SK-N-SH (cell line): Measurements from ENCODE around the gene UGT1A10. TPM values are rescaled to one million over a fixed set of nuclear protein-coding genes. Genes with fewer than 3 reads are reported as not detected.
A peak's percentile ranks its signal among the peaks of the same experiment; 100 is the strongest.

Source experiments
- CTCF ChIA-PET: fragments of 300-600, 350-600 bp; formaldehyde crosslinking; extraction: SDS; loops from one replicate; lab custom pipeline; 2021; lab: Yijun Ruan, JAX
- POLR2A ChIA-PET: fragments of 350-600 bp; sonication (Branson Sonifier 250); formaldehyde crosslinking; extraction: SDS; loops from one replicate; lab custom pipeline; 2020; ENCODE audit warnings: antibody characterized with exemption, inconsistent platforms; lab: Yijun Ruan, JAX
- DNase-seq: peaks from one replicate; pipeline ENCODE4 v3.0.0; 2012
- H2AFZ ChIP-seq: fragments of 200-600 bp; sonication (generic); 2 replicates; pipeline ENCODE4 v1.8.1; 2016; ENCODE audit warnings: antibody characterized with exemption, mild to moderate bottlenecking, low read depth
- H3F3A ChIP-seq: fragments of 200-600 bp; sonication (generic); replicated peaks from 2 replicates; pipeline ENCODE3; 2016; ENCODE audit warnings: antibody characterized with exemption, mild to moderate bottlenecking; ENCODE audit not compliant: insufficient read depth
- H3K27ac ChIP-seq, 2 experiments: fragments of 200-500 bp in 1 of 2; fragments of 200-600 bp in 1 of 2; sonication (Bioruptor generic) in 1 of 2; sonication (generic), shearing (Covaris generic) in 1 of 2; 2 replicates each; pipeline versions ENCODE4 v1.5.1 to v1.6.1; 2014 to 2016; ENCODE audit warnings: low read depth in 2 of 2, inconsistent platforms in 1 of 2, low read length in 1 of 2, mild to moderate bottlenecking in 1 of 2, mixed read lengths in 1 of 2
- H3K27me3 ChIP-seq: fragments of 200-600 bp; sonication (generic), shearing (Covaris generic); 2 replicates; pipeline ENCODE4 v1.6.1; 2016; ENCODE audit warnings: mixed run types; ENCODE audit not compliant: insufficient read depth
- H3K36me3 ChIP-seq, 2 experiments: fragments of 200-500 bp in 1 of 2; fragments of 200-600 bp in 1 of 2; sonication (Bioruptor generic) in 1 of 2; sonication (generic) in 1 of 2; replicated peaks in 1 of 2; 2 replicates each; pipeline versions ENCODE3 to v1.5.1; 2014 to 2016; ENCODE audit warnings: low read length in 1 of 2, mild to moderate bottlenecking in 1 of 2; ENCODE audit not compliant: insufficient read depth in 2 of 2, control insufficient read depth in 1 of 2
- H3K4me1 ChIP-seq, 2 experiments: fragments of 200-500 bp in 1 of 2; fragments of 200-600 bp in 1 of 2; sonication (Bioruptor generic) in 1 of 2; sonication (generic), shearing (Covaris generic) in 1 of 2; 2 replicates each; pipeline versions ENCODE4 v1.5.1 to v1.6.1; 2014 to 2016; ENCODE audit warnings: low read depth in 1 of 2, low read length in 1 of 2, mixed run types in 1 of 2; ENCODE audit not compliant: insufficient read depth in 2 of 2, control insufficient read depth in 1 of 2
- H3K4me2 ChIP-seq: fragments of 200-600 bp; sonication (generic), shearing (Covaris generic); 2 replicates; pipeline ENCODE4 v1.6.1; 2017; ENCODE audit warnings: mixed run types
- H3K4me3 ChIP-seq, 2 experiments: fragments of 200-500 bp in 1 of 2; fragments of 200-600 bp in 1 of 2; sonication (Bioruptor generic) in 1 of 2; sonication (generic), shearing (Covaris generic) in 1 of 2; 2 replicates each; pipeline versions ENCODE4 v1.5.1 to v1.8.1; 2014 to 2016; ENCODE audit warnings: low read depth in 2 of 2, inconsistent platforms in 1 of 2, low read length in 1 of 2, mild to moderate bottlenecking in 1 of 2, mixed read lengths in 1 of 2, moderate library complexity in 1 of 2
- H3K79me2 ChIP-seq: fragments of 200-600 bp; sonication (generic); 2 replicates; pipeline ENCODE4 v1.8.1; 2017; ENCODE audit warnings: mild to moderate bottlenecking; ENCODE audit not compliant: insufficient read depth
- H3K9ac ChIP-seq: fragments of 200-600 bp; sonication (generic); 2 replicates; pipeline ENCODE4 v1.6.1; 2017; ENCODE audit warnings: mixed run types
- H3K9me2 ChIP-seq: fragments of 200-600 bp; sonication (generic); 2 replicates; pipeline ENCODE4 v1.6.1; 2017; ENCODE audit warnings: mixed run types
- H3K9me3 ChIP-seq: fragments of 200-600 bp; sonication (generic); 2 replicates; pipeline ENCODE4 v1.6.1; 2017; ENCODE audit warnings: mixed run types, mild to moderate bottlenecking, moderate library complexity
- H4K20me1 ChIP-seq: fragments of 200-600 bp; sonication (generic); 2 replicates; pipeline ENCODE4 v1.6.1; 2017; ENCODE audit warnings: mild to moderate bottlenecking, mixed run types; ENCODE audit not compliant: insufficient read depth
- ELF1 ChIP-seq: IDR thresholded peaks from 2 replicates; pipeline ENCODE4 v1.4.0; 2012
- EP300 ChIP-seq, 2 experiments: IDR thresholded peaks; 2 replicates each; pipeline versions ENCODE4 v1.4.0 to v1.6.1; 2012; ENCODE audit warnings: borderline replicate concordance in 1 of 2, low read depth in 1 of 2, low read length in 1 of 2
- GATA2 ChIP-seq: sonication (generic); formaldehyde crosslinking; IDR thresholded peaks from 2 replicates; pipeline ENCODE4 v1.5.0; 2020; ENCODE audit warnings: mild to moderate bottlenecking, missing genetic modification reagents
- REST ChIP-seq: IDR thresholded peaks from 2 replicates; pipeline ENCODE4 v1.6.1; 2012; ENCODE audit warnings: mild to moderate bottlenecking, low read depth, low read length, moderate library complexity
- SMC3 ChIP-seq: IDR thresholded peaks from 2 replicates; pipeline ENCODE4 v1.6.1; 2012; ENCODE audit warnings: low read depth, low read length, improper control_type of control experiment
- TEAD4 ChIP-seq: IDR thresholded peaks from 2 replicates; pipeline ENCODE4 v1.4.0; 2012; ENCODE audit warnings: mild to moderate bottlenecking, borderline replicate concordance; ENCODE audit not compliant: insufficient read depth
- USF1 ChIP-seq: IDR thresholded peaks from 2 replicates; pipeline ENCODE4 v1.4.0; 2012; ENCODE audit warnings: low read depth, borderline replicate concordance
- WGBS: methylation state at CpG from one replicate; pipeline ENCODE4 v1.1.6; 2017; ENCODE audit warnings: low lambda C conversion rate; 5-methylcytosine and 5-hydroxymethylcytosine counted together
- polyA plus RNA-seq, 3 experiments: library from polyadenylated mRNA; depleted of rRNA; stranded (reverse); fragments of >200 nt; gene quantifications; 2 replicates each; pipeline ENCODE4 v1.2.3, GENCODE V29; 2012

UGT1A10 gene
- polyA plus RNA-seq, 1 of the 3 experiments (the other 2 are of a cell fraction), result not detected

- Histone ChIP-seq H3F3A (no peaks in the 10 kb centered on the region), H3K9me3 (no peaks in the 10 kb centered on the region), H3K27me3 (no peaks in the 10 kb centered on the region; the same call in 1 of the 2 replicates), H3K4me1 (peaks cover 0 to 3% of the 10 kb centered on the region in 2 experiments; a peak in 1 of 4 replicates), H3K27ac (no peak overlapping the region), H3K4me2 (no peak overlapping the region), H4K20me1 (no peaks in the 10 kb centered on the region), H2AFZ (no peak overlapping the region), H3K9ac (no peak overlapping the region), H3K79me2 (no peaks in the 10 kb centered on the region), H3K4me3 (no peak overlapping the region), H3K9me2 (no peaks in the 10 kb centered on the region), H3K36me3 (no peaks in the 10 kb centered on the region)
- WGBS, result 51% methylated on average over 3 of the region's 3 CpGs
- ChIA-PET POLR2A (no interaction called here), CTCF (interaction anchor here (1.3 kb wide), 1 partner anchor 105 kb away, joined by 3 read pairs; no protein-coding TSS in a partner anchor)
- TF ChIP-seq TEAD4, result no peak
- no peak for TF ChIP-seq REST
- no peak for TF ChIP-seq EP300 (IDR thresholded peaks at IDR 0.05; ENCODE audit: borderline replicate concordance in 1 of 2, low read depth in 1 of 2, low read length in 1 of 2)
- TF ChIP-seq GATA2 (CRISPR knock-in tag), result no peak
- TF ChIP-seq ELF1, result no peak
- no peak for DNase-seq
These were observed 177.2 kb downstream of the UGT1A10 start for GRCh38 chr2:233813236-233814055.

DNA sequence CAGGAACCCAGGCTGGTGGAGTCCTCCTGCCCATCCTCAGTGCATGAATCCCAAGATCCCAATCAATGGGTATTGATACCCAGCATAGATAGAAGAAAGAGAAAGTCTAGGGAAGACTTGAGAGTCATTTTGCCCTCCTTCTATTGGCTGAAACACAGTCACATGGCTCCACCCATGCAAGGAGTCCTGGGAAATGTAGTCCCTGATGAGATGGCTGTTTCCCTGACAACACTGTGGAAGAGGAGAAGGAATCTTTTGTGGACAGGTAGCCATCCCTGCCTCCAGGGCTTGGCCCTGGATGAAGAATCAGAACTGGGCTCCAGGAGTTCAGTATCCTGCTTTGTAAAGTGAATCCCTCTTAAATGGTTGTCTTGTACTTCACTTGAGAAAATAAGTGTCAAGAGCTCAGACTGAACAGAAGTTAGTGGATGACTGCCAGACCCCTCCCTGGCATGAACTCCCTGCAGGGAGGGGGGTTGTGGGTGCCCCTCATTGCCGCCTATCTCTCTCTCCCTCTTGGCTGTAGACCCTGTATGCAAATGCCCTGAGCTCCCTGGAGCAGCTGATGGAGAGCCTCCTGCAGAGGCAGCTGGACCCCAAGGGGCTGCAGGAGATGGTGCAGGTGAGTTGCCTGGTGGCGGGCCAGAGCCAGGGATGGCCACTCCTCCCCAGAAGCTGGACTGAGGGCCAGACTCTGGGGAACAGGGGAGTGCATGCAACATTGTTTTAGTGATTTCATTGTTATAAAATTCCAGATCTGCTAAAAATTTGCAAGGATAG is 178.0 kb downstream of the UGT1A10 start:
- no peak overlapping the region for H3K4me3 ChIP-seq
- H2AFZ ChIP-seq, result no peak overlapping the region
- H3K4me1 ChIP-seq, result peaks cover 0 to 3% of the 10 kb centered on the region in 2 experiments; a peak in 1 of 4 replicates
- H3F3A ChIP-seq, result no peaks in the 10 kb centered on the region
- no peak overlapping the region for H3K27ac ChIP-seq
- H3K79me2 ChIP-seq, result no peaks in the 10 kb centered on the region
- H4K20me1 ChIP-seq, result no peaks in the 10 kb centered on the region
- WGBS, result no CpG with 5 or more reads among the region's 2 CpGs
- CTCF ChIA-PET, result interaction anchor here (1.3 kb wide), 1 partner anchor 104 kb away, joined by 3 read pairs; no protein-coding TSS in a partner anchor
- no peaks in the 10 kb centered on the region for H3K9me2 ChIP-seq
- no peaks in the 10 kb centered on the region; the same call in 1 of the 2 replicates for H3K27me3 ChIP-seq
- POLR2A ChIA-PET, result no interaction called here
- no peak overlapping the region for H3K9ac ChIP-seq
- no peak for DNase-seq
- H3K9me3 ChIP-seq, result no peaks in the 10 kb centered on the region
- H3K36me3 ChIP-seq, result no peaks in the 10 kb centered on the region
- no peak overlapping the region for H3K4me2 ChIP-seq
- peak; percentile 83 for TF ChIP-seq USF1
- TF ChIP-seq SMC3, result no peak
